Measurements from ENCODE around the gene ZNF234. TPM values are rescaled to one million over a fixed set of nuclear protein-coding genes. Genes with fewer than 3 reads are reported as not detected.

Gene ZNF234
- total and polyA plus RNA-seq, 2 of the 4 experiments (the other 2 are of a cell fraction) = 4.0 to 15.8 TPM

- Histone ChIP-seq H3K9me3 (ENCODE audit: control insufficient read depth, insufficient read depth, low read length) (peaks cover 29% of the 10 kb centered on the region), H3K56ac (ENCODE audit: extremely low read depth, insufficient read depth, low read length) (no peak overlapping the region), H2BK20ac (ENCODE audit: low read depth, low read length) (no peak overlapping the region), H4K20me1 (ENCODE audit: insufficient read depth, low read length) (no peaks in the 10 kb centered on the region), H3K27me3 (ENCODE audit: control insufficient read depth, insufficient read depth, low read length) (no peaks in the 10 kb centered on the region), H3K9ac (ENCODE audit: low read depth, low read length) (no peak overlapping the region), H4K8ac (ENCODE audit: low read depth in 2 of 2, low read length in 2 of 2) (no peak overlapping the region), H2BK120ac (ENCODE audit: low read depth, low read length) (no peak overlapping the region), H2AK5ac (ENCODE audit: low read depth, low read length) (no peak overlapping the region), H3K4me3 (ENCODE audit: insufficient read depth, low read depth, low read length) (no peak overlapping the region), H3K23ac (ENCODE audit: low read depth, low read length) (no peak overlapping the region), H2BK5ac (ENCODE audit: low read depth, low read length, poor library complexity, severe bottlenecking) (no peak overlapping the region), H3K4me1 (ENCODE audit: control insufficient read depth, insufficient read depth, low read length) (no peaks in the 10 kb centered on the region), H2BK15ac (ENCODE audit: low read depth, low read length) (no peak overlapping the region), H2AK9ac (replicated peaks; ENCODE audit: low read depth, low read length, poor library complexity) (no peak overlapping the region), H4K91ac (ENCODE audit: insufficient read depth, low read depth, low read length) (no peak overlapping the region), H3K4ac (ENCODE audit: low read depth, low read length) (no peak overlapping the region), H3K18ac (ENCODE audit: low read depth, low read length) (no peak overlapping the region), H3K14ac (replicated peaks; ENCODE audit: low read depth, low read length) (no peak overlapping the region), H3K9me1 (ENCODE audit: insufficient read depth, low read length) (no peaks in the 10 kb centered on the region), H3K36me3 (ENCODE audit: control insufficient read depth, insufficient read depth, low read length) (peaks cover 36% of the 10 kb centered on the region), H3K27ac (ENCODE audit: insufficient read depth, low read length) (no peak overlapping the region), H2AFZ (replicated peaks; ENCODE audit: low read length, poor library complexity) (no peak overlapping the region), H4K5ac (ENCODE audit: low read depth, low read length) (no peak overlapping the region), H3K79me1 (ENCODE audit: low read depth in 1 of 2, low read length in 2 of 2) (no peaks in the 10 kb centered on the region), H3K4me2 (ENCODE audit: low read depth, low read length) (no peak overlapping the region)
- BruUV-seq (replicated peaks) = no TSS peak
- TF ChIP-seq CHD1 (IDR thresholded peaks at IDR 0.05; ENCODE audit: low read depth, low read length) = no peak
- TF ChIP-seq NFE2L2 (IDR thresholded peaks at IDR 0.05; ENCODE audit: low read depth, low read length) = no peak
- no peak for TF ChIP-seq BHLHE40 (IDR thresholded peaks at IDR 0.05; ENCODE audit: low read depth, low read length)
- TF ChIP-seq RFX5 (IDR thresholded peaks at IDR 0.05; ENCODE audit: low read depth, low read length) = no peak
- no peak for TF ChIP-seq MAFK (IDR thresholded peaks at IDR 0.05; ENCODE audit: low read depth, low read length)
- no peak for TF ChIP-seq RAD21 (IDR thresholded peaks at IDR 0.05; ENCODE audit: low read length)
- no peak for TF ChIP-seq MAZ (IDR thresholded peaks at IDR 0.05; ENCODE audit: borderline replicate concordance, low read depth, low read length)
- no peak for ATAC-seq (ENCODE audit: low read depth)
- intact Hi-C loops (cut with micrococcal nuclease) = no loop called here
- no peak for DNase-seq
- in situ Hi-C loops (cut with MboI; ENCODE audit: low sequenced_read_pairs) = no loop called here
- no CpG with 5 or more reads among the region's 2 CpGs for WGBS, 2 experiments (ENCODE audit: extremely low coverage in 2 of 2, insufficient read length in 1 of 2)
- POLR2A ChIA-PET (ENCODE audit: unreplicated experiment) = no interaction called here
- CTCF ChIA-PET = no interaction called here
- dilution Hi-C loops (cut with HindIII; ENCODE audit: low sequenced_read_pairs, unreplicated experiment) = no loop called here
These were observed 15.1 kb downstream of the ZNF234 start for GRCh38 chr19:44156475-44156874.

Data from IMR-90 (cell line).